Nephron (organoid): Measurements from ENCODE around the gene PAFAH1B1.
"Not testable (repeated sequence)": the region's sequence is repeated elsewhere in the genome, so short reads cannot be mapped to it uniquely, and the experiment has no call there.

ENCODE experiments used
- H3K27ac Mint-ChIP-seq, 3 experiments: 2 replicates each; pipeline ENCODE4 v1.8.0; 2020; ENCODE audit warnings: mixed read lengths in 3 of 3, mild to moderate bottlenecking in 2 of 3, moderate library complexity in 1 of 3
- H3K27me3 Mint-ChIP-seq: 2 replicates; pipeline ENCODE4 v1.8.0; 2021; ENCODE audit warnings: low read depth, mild to moderate bottlenecking, moderate library complexity, mixed read lengths
- H3K36me3 Mint-ChIP-seq: 2 replicates; pipeline ENCODE4 v1.8.0; 2020; ENCODE audit warnings: low read depth, mixed read lengths
- H3K4me1 Mint-ChIP-seq: 2 replicates; pipeline ENCODE4 v1.8.0; 2020; ENCODE audit warnings: mixed read lengths
- H3K4me3 Mint-ChIP-seq, 3 experiments: 2 replicates each; pipeline ENCODE4 v1.8.0; 2020; ENCODE audit warnings: mild to moderate bottlenecking in 3 of 3, mixed read lengths in 3 of 3, moderate library complexity in 2 of 3
- H3K9me3 Mint-ChIP-seq: 2 replicates; pipeline ENCODE4 v1.8.0; 2020; ENCODE audit warnings: mixed read lengths
- TF ChIP-seq, protein P1 (sequence below), 3 experiments: fragments of 200-600 bp; sonication (generic); IDR thresholded peaks; one replicate each; pipeline ENCODE4 v1.5.0; 2021; ENCODE audit warnings: antibody characterized with exemption in 3 of 3; ENCODE audit not compliant: unreplicated experiment in 3 of 3

The PAFAH1B1 gene

DNA sequence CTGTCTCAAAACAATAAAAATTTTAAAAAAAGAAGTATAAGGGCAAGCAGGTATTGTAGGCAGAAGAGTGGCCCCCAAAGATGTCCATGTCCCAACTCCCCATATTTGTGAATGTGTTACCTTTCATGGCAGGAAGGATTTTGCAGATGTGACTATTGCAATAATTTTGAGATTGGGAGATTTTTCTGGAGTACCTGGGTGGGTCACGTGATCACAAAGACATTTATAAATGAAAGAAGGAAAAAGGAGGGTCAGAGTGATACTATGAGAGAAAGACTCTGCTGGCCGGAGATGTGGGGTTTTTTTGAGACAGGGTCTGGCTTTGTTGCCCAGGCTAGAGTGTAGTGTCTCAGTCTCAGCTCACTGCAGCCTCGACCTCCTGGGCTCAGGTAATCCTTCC is 27.4 kb upstream of the PAFAH1B1 start:
- TF ChIP-seq, protein P1, sequence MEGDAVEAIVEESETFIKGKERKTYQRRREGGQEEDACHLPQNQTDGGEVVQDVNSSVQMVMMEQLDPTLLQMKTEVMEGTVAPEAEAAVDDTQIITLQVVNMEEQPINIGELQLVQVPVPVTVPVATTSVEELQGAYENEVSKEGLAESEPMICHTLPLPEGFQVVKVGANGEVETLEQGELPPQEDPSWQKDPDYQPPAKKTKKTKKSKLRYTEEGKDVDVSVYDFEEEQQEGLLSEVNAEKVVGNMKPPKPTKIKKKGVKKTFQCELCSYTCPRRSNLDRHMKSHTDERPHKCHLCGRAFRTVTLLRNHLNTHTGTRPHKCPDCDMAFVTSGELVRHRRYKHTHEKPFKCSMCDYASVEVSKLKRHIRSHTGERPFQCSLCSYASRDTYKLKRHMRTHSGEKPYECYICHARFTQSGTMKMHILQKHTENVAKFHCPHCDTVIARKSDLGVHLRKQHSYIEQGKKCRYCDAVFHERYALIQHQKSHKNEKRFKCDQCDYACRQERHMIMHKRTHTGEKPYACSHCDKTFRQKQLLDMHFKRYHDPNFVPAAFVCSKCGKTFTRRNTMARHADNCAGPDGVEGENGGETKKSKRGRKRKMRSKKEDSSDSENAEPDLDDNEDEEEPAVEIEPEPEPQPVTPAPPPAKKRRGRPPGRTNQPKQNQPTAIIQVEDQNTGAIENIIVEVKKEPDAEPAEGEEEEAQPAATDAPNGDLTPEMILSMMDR (IDR thresholded peaks at IDR 0.05; ENCODE audit: unreplicated experiment in 3 of 3) = no peak
- Mint-ChIP-seq H3K36me3 (no peaks in the 10 kb centered on the region), H3K27me3 (no peaks in the 10 kb centered on the region), H3K27ac (no peak overlapping the region), H3K4me1 (no peaks in the 10 kb centered on the region), H3K9me3 (peaks cover 3% of the 10 kb centered on the region), H3K4me3 (no peak overlapping the region)

DNA sequence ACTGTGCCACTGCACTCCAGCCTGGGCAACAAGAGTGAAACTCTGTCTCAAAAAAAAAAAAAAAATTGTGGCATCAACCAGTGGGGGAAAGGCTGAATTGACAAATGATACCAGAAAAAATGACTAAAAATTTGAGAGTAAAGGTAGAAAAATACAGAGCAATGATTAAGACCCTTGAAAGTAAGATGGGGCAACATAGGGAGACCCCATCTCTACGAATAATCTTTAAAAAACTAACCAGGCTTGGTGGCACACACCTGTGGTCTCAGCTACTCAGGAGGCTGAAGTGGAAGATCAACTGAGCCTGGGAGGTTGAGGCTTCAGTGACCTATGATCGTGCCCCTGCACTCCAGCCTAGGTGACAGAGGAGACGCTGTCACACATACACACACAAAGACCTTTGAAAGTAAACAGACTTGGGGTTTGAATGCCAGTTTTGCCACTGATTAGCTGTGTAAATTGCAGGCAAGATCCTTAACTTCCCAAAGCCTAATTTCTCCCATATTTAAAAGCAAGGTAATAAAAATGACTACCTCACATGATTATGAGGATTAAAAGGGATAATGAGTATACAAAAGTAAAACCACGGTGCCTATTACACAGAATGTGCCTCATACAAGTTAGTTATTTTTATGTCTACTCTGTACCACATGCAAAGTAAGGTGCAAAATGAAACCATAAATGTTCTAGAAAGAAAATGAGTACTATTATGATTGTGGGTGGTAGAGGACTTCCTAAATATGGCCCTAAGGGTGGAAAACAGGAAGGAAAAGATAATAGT is 21.7 kb upstream of the PAFAH1B1 start:
- Mint-ChIP-seq H3K9me3 (no peaks in the 10 kb centered on the region), H3K27me3 (no peaks in the 10 kb centered on the region), H3K4me3 (no peak overlapping the region), H3K36me3 (no peaks in the 10 kb centered on the region), H3K27ac (no peak overlapping the region), H3K4me1 (no peaks in the 10 kb centered on the region)
- TF ChIP-seq, protein P1 (IDR thresholded peaks at IDR 0.05; ENCODE audit: unreplicated experiment in 3 of 3) = no peak

DNA sequence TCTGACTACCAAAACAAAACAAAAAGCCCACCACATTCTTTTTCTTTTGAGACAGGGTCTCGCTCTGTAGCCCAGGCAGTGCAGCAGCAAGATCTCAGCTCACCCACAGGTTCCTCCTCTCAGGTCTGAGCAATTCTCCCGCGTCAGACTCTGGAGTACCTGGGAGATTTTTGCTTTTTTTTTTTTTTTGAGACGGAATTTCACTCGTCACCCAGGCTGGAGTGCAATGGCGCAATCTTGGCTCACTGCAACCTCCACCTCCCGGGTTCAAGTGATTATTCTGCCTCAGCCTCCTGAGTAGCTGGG is 21.2 kb upstream of the PAFAH1B1 start:
- not testable (repeated sequence) for H3K4me3 Mint-ChIP-seq, H3K4me1 Mint-ChIP-seq, H3K27ac Mint-ChIP-seq, H3K9me3 Mint-ChIP-seq, H3K36me3 Mint-ChIP-seq, H3K27me3 Mint-ChIP-seq

DNA sequence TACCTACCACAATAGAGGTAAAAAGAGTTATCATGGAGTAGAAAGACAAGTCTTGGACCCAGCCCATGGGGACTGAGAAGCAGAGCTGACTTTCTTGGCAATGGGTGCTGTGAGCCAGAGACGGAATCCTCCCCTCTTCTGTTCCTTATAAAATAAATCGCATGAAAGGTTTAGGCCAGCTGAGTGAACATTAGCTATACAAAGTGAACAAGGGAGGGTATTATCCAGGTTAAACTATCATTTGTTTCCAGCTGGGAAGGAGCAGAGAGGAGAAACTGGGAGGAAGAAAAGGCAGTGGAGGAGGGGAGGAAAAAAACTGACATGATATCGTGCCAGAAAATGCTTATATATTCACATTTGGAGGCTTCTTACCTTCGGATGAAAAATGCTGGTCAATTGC is 13.3 kb upstream of the PAFAH1B1 start:
- peaks cover 10% of the 10 kb centered on the region for H3K4me1 Mint-ChIP-seq
- H3K9me3 Mint-ChIP-seq = no peaks in the 10 kb centered on the region
- no peaks in the 10 kb centered on the region for H3K36me3 Mint-ChIP-seq
- TF ChIP-seq, protein P1 (IDR thresholded peaks at IDR 0.05; ENCODE audit: unreplicated experiment in 3 of 3) = no peak
- no peak overlapping the region for H3K27ac Mint-ChIP-seq
- no peak overlapping the region for H3K4me3 Mint-ChIP-seq
- H3K27me3 Mint-ChIP-seq = no peaks in the 10 kb centered on the region

DNA sequence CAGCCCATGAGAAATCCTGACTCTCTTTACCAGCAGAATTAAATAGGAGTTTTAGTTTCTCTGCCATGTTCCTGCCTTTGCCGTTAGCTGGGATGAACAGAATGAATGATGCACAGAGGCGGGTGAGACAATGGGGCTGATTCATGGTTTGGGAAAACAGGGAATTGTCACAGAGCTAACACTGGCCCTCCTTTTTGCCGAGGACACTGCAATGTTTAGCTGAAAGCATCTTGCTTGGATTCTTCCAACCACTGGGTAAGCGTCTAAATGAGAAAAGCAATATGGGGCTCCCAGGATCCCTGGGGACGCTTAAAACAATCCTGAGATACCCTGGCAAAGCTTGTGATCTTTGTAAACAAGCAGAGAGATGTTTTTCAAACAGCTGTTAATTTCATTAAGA is 12.8 kb upstream of the PAFAH1B1 start:
- Mint-ChIP-seq H3K27ac (no peak overlapping the region), H3K36me3 (no peaks in the 10 kb centered on the region), H3K9me3 (no peaks in the 10 kb centered on the region)

DNA sequence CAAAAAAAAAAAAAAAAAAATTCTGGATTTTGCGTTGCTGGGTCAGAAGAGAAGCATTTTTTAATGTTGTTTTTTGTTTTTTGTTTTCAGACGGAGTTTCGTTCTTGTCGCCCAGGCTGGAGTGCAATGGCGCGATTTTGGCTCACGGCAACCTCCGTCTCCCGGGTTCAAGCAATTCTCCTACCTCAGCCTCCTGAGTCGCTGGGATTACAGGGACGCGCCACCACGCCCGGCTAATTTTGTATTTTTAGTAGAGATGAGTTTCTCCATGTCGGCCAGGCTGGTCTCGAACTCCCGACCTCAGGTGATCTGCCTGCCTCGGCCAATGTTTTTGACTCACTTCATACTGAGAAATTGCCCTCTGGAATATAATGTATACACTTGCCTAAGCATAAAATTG is 11.0 kb upstream of the PAFAH1B1 start:
- TF ChIP-seq, protein P1 (IDR thresholded peaks at IDR 0.05; ENCODE audit: unreplicated experiment in 3 of 3) = no peak
- Mint-ChIP-seq H3K27me3 (no peaks in the 10 kb centered on the region), H3K4me3 (no peak overlapping the region), H3K9me3 (no peaks in the 10 kb centered on the region), H3K4me1 (peaks cover 10% of the 10 kb centered on the region), H3K36me3 (no peaks in the 10 kb centered on the region), H3K27ac (no peak overlapping the region)

More for the DNA sequence above, 12.8 kb upstream of the PAFAH1B1 start:
- Mint-ChIP-seq H3K4me1 (peaks cover 10% of the 10 kb centered on the region), H3K4me3 (no peak overlapping the region), H3K27me3 (no peaks in the 10 kb centered on the region)
- TF ChIP-seq, protein P1 (IDR thresholded peaks at IDR 0.05; ENCODE audit: unreplicated experiment in 3 of 3) = no peak
